T-helper 22 cell (primary cell): Measurements from ENCODE around the gene OTOG.

Experiments
- DNase-seq: peaks from one replicate; pipeline ENCODE4 v3.0.0-alpha.2; 2020; ENCODE audit warnings: low read depth

Gene OTOG

GRCh38 chr11:17634776-17635550, 87.9 kb downstream of the OTOG start:
- DNase-seq, result no peak

GRCh38 chr11:17635551-17635938, 88.5 kb downstream of the OTOG start:
- DNase-seq, result no peak

GRCh38 chr11:17636721-17637120, 89.7 kb downstream of the OTOG start:
- no peak for DNase-seq

- no peak for DNase-seq
Observed at GRCh38 chr11:17637901-17638300, 90.8 kb downstream of the OTOG start.

- DNase-seq, result no peak
Observed at GRCh38 chr11:17638311-17638710, 91.3 kb downstream of the OTOG start.

GRCh38 chr11:17639091-17639490, 92.0 kb downstream of the OTOG start:
- no peak for DNase-seq

GRCh38 chr11:17639781-17640180, 92.7 kb downstream of the OTOG start:
- no peak for DNase-seq

- DNase-seq, result no peak
Observed at GRCh38 chr11:17640493-17641164, 93.6 kb downstream of the OTOG start.

- DNase-seq, result no peak
Observed at GRCh38 chr11:17641792-17642350, 94.8 kb downstream of the OTOG start.

- DNase-seq, result no peak
Observed at GRCh38 chr11:17642370-17642769, 95.3 kb downstream of the OTOG start.

- DNase-seq, result no peak
Observed at GRCh38 chr11:17642980-17643379, 95.9 kb downstream of the OTOG start.

GRCh38 chr11:17643506-17644405, 96.7 kb downstream of the OTOG start:
- no peak for DNase-seq

- DNase-seq, result no peak
Observed at GRCh38 chr11:17645190-17645970, 98.3 kb downstream of the OTOG start.

GRCh38 chr11:17646451-17647145, 99.5 kb downstream of the OTOG start:
- no peak for DNase-seq

- no peak for DNase-seq
Observed at GRCh38 chr11:17648528-17648927, 101.5 kb downstream of the OTOG start.

GRCh38 chr11:17649261-17649660, 102.2 kb downstream of the OTOG start:
- no peak for DNase-seq

GRCh38 chr11:17649696-17650095, 102.6 kb downstream of the OTOG start:
- DNase-seq, result no peak

GRCh38 chr11:17650127-17650911, 103.3 kb downstream of the OTOG start:
- no peak for DNase-seq

GRCh38 chr11:17651061-17651460, 104.0 kb downstream of the OTOG start:
- no peak for DNase-seq

- DNase-seq, result no peak
Observed at GRCh38 chr11:17651681-17652080, 104.6 kb downstream of the OTOG start.
